Muscle of arm (tissue), 12 donors: ENCODE data around the gene ARHGAP15. TPM values are rescaled to one million over a fixed set of nuclear protein-coding genes. Genes with fewer than 3 reads are reported as not detected.

ENCODE experiments used
- DNase-seq: peaks from one replicate; pipeline ENCODE4 v3.0.0-alpha.2; 2013
- polyA plus RNA-seq, 12 donors: library from polyadenylated mRNA; unstranded; fragments of 120-200 nt; gene quantifications; one replicate each; pipeline ENCODE4 v1.2.1, GENCODE V29; 2013; ENCODE audit not compliant: insufficient read length in 12 of 12

Gene ARHGAP15
- polyA plus RNA-seq, 12 donors: 6.9 to 19.2 (median 9.6) TPM; not detected in 2

DNA sequence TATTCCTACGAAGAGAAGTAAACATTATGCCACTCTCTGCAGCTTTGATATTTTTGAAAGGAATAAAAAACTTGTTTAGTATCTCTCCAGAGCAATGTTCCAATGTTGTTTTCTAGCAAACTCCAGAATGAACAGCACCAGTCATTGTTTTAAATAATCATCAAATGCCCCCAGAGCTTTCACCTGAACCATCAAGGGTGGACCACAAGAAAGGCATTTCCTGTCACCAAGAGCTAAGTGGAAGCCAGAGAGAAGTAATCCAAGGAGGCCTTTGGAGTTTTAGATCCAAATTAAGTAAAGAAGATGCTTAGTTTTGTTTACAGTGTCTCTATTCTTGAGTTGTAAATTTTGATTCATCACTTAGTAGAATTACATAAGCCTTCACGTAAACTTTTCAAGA lies 559.0 kb downstream of the ARHGAP15 start:
- DNase-seq: no peak

- DNase-seq: no peak
These were observed 559.6 kb downstream of the ARHGAP15 start for GRCh38 chr2:143688815-143689214.

DNA sequence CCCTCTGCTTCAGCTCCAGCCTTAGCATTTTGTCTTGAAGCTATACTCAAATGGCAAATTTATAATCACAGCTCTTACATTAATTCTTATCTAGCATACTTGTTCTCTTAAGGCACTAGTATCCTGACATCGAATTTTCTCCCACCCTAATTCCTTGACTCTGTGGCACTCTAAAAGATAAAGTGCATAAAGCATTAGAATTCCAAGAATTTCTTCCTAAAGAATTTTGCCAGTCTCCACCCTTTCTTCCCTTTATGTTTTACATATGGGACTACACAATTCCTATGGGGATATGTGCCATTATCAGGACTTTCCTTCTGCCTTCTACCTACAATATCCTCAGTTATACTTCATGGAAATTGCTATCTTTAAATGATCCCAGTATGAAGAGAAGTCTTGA lies 560.3 kb downstream of the ARHGAP15 start:
- no peak for DNase-seq

DNA sequence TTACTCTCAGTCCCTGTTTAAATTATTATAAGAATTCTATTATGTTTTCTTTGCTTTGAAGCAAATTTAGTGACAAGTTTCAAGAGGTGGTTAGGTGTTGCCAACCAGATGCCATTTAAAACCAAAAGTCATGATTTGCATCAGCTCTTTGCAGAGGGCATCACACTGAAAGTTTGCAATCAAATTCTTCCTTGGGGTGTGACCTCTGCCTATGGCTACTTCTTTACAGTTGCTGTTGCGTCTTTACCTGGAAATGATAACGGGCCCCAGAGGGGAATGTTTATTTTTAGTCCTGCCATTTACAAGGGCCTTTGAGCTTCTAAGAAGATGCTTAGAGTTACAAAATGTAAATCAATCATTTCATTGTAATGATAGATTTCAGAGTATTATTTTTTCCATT lies 561.0 kb downstream of the ARHGAP15 start:
- no peak for DNase-seq

GRCh38 chr2:143691121-143691520 lies 561.9 kb downstream of the ARHGAP15 start:
- no peak for DNase-seq

DNA sequence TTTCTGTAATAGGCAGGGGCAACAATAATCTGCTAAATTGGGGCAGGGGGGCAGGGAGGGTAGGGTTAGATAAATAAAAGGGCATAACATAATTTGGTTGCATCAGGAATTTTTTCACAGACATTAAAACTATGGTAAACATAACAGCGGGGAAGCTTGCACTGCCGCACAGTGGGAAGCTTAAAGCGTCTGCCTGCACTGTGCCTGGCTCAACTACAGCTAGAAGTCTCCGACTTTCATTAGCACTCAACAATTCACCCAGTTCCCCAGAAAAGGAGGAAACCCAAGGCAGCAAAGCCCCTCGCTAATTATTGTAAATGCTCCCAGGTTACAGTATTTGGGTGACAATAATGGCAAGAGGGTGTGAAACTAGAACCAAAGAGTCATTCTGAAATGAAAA lies 562.9 kb downstream of the ARHGAP15 start:
- no peak for DNase-seq

DNA sequence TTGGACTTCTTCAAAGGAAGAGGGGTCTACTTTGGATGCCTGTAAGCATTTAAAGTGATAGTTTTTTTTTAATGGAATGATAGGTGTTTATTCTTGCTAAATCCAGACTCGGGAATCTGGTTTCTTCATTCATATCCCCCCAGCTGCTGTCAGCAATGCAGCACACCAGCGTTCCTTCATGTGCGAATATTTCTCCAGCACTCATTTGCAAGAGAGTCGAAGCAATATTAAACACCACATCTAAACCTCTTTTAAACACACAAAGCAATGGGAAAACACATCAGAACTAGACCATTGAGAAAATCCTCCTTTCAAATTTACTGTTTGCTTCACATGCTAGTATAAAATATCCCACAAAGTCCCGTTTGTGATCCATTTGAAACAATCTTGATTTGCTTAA lies 563.7 kb downstream of the ARHGAP15 start:
- no peak for DNase-seq

DNA sequence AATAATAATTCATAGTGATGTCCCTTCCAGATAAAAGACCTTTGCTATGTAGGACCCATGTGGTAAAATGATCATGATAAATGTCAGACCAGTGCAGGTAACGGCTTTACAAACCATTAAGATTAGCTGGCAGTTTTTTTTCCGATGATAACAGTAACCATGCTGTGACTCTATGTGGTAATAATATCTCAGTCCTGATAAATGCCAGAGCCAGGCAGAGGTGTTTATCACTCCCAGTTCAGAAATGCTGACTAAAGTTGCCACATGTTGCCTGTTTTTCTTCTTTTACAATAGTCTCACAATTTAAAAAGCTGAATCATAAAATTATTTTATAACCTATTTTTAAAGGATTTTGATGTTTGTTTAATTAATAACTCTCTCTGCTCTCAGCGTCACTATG lies 565.1 kb downstream of the ARHGAP15 start:
- DNase-seq: no peak

- no peak for DNase-seq
These were observed 567.4 kb downstream of the ARHGAP15 start for GRCh38 chr2:143696651-143697050.

GRCh38 chr2:143697744-143698143 lies 568.5 kb downstream of the ARHGAP15 start:
- DNase-seq: no peak

DNA sequence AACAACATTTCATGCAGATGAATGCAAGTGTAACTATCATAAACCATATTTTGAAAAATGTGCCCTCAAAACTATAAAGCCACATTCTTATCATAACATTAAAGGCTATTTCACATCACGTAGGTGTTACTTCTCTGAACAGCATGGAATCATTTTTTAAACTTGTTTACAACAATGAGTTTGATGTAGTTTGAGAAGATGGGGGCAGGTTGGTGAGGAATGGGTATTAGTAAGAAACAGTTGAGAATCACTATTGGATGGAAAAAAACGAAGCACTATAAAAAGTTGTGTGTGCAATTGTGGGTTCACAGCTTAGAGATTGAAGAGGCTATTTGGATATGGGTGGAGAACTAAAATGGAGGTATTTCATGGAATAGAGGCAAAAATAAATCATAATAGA lies 569.1 kb downstream of the ARHGAP15 start:
- no peak for DNase-seq

DNA sequence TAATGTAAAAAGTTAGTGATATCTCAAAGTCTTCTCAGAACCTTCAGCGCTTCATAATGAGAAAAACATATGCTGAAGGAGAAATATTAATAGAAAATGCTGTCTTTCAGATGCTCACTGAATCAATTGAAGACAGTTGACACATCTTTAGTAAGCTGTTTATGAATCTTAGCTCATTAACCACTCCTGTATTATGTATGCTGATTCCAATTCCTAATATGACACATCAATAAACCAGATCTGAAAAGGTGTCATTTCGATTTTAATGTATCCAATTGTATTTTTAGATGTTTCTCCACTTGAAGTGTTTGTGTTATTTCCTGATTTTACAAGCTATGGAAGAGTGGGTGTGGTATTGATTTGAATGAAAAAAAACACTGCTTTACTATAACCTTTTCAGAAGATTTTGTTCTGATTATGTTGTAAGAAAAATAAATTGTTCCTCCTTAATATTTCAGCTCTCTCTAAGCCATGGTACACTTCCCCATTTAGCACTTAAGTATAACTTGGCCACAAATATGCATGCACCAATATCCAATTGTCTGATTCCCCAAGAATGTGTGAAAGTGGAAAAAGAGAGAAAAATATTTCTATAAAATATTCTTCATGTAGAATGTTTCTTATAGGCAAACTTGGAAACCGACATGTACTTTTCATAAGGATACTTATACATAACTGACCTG lies 569.8 kb downstream of the ARHGAP15 start:
- DNase-seq: no peak

GRCh38 chr2:143700865-143701264 lies 571.6 kb downstream of the ARHGAP15 start:
- DNase-seq: no peak

DNA sequence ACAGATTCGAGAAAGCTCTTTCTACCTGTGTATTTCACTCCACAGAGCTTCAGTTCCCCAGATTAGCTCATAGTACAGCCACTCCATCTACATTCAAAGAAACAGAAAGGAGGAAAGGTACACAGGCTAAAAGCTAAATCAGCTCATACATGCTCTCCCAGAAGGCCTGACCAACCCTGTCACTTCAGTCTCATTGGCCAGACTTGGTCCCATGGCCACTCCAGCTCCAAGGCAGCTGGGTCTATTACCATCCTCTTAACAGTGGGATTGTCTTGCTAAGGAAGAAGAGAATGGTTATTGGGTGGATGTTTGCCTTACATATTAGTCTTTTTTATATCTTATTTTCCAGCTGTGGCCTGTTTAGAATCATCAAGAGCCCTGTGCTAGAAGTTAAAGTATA lies 572.6 kb downstream of the ARHGAP15 start:
- no peak for DNase-seq

DNA sequence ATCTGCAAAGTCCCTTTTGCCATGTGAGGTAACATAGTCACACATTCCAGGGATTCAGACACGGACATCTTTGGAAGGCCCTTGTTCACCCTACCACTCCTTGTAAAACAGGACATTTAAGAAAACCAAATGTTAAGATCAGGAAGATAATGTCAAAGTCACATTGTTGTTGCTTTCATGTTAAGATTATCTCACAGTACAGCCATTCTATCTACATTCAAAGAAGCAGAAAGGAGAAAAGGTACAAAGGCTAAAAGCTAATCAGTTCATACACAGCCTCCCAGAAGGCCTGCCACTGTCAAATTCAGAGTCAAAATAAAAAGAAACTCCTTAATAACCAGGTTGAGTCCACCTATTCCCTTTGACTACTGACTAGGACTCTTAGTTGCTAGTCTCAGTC lies 573.7 kb downstream of the ARHGAP15 start:
- no peak for DNase-seq

- no peak for DNase-seq
These were observed 575.4 kb downstream of the ARHGAP15 start for GRCh38 chr2:143704451-143705106.

DNA sequence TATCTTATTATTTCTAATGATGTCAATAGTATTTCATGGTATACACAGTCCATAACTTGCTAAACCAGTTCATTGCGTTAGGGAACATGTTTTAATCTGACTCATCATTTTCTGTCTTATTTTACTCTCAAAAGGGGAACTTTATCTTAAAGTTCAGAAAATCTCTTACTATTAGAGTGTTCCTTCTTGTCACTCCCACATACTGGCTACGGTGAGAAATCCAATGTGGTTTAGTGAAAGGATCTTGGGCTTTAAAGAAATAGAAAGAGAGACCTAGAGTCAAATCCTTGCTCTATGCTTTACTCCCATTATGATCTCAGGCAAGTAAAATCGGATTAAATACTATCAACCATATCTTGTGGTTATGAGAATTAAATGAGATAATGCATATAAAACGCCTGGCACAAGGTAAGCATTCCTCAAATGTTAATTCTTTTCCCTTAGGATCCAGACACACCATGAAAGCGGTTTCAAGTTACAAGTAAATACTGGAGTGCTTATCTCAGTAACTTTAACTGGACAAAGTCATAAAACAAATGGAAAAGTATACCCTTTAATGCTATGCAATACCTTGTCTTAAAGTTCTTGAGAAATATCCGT lies 576.0 kb downstream of the ARHGAP15 start:
- DNase-seq: no peak

- DNase-seq: no peak
These were observed 577.1 kb downstream of the ARHGAP15 start for GRCh38 chr2:143706354-143706753.

DNA sequence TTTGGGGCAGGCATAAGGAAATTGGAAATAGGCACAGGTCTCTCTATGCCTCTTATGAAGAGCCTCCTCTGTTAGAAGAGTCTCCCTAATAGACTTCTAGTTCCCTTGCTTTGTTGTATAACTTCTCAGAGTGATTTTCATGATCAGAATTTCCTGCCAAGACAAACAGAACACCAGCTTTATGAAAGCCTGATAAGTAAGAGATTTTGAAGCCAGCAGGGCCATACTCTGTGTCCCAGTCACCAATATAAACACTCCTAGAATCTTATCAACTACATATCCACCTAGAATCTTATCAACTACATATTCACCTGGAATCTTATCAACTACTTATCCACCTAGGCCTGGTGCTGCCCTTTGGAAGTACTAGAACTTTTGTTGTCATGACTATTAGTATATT lies 579.5 kb downstream of the ARHGAP15 start:
- no peak for DNase-seq

- DNase-seq: no peak
These were observed 581.0 kb downstream of the ARHGAP15 start for GRCh38 chr2:143710196-143710595.

- no peak for DNase-seq
These were observed 581.7 kb downstream of the ARHGAP15 start for GRCh38 chr2:143710879-143711278.

DNA sequence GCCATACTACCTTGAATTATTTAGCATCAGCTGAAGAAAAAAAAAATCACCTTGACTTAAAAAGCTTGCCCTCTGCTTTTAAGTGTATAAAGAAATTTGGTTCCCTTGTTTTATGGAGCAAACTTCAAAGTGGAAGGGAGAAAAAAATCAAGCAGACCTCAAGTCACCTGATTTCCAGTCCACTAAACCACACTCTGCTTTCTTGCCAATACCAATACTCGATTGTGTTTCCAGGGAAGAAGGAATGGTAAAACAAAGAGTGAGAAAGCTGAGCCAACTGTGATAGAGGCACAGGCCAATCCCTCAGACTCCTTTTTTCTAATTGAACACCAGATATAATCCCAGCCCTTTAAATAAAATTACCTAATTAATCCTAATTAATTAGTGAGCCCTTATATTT lies 587.3 kb downstream of the ARHGAP15 start:
- no peak for DNase-seq

GRCh38 chr2:143717053-143717452 lies 587.8 kb downstream of the ARHGAP15 start:
- DNase-seq: no peak
